ENCODE measurements around the gene C11orf68.
"Not testable (repeated sequence)": the region's sequence is repeated elsewhere in the genome, so short reads cannot be mapped to it uniquely, and the experiment has no call there.

Gene C11orf68

GRCh38 chr11:65912845-65913244, 6.0 kb downstream of the C11orf68 start:
- DNase-seq (ENCODE audit: low spot score): no peak

- no peak for DNase-seq (ENCODE audit: low spot score)
Observed at GRCh38 chr11:65911682-65912568, 6.9 kb downstream of the C11orf68 start.

GRCh38 chr11:65907878-65908277, 11.0 kb downstream of the C11orf68 start:
- no peak for DNase-seq (ENCODE audit: low spot score)

GRCh38 chr11:65906602-65907001, 12.3 kb downstream of the C11orf68 start:
- DNase-seq (ENCODE audit: low spot score): no peak

GRCh38 chr11:65903715-65904114, 15.1 kb downstream of the C11orf68 start:
- no peak for DNase-seq (ENCODE audit: low spot score)

- DNase-seq (ENCODE audit: low spot score): no peak
Observed at GRCh38 chr11:65903068-65903481, 15.8 kb downstream of the C11orf68 start.

GRCh38 chr11:65900899-65901180, 18.0 kb downstream of the C11orf68 start:
- DNase-seq (ENCODE audit: low spot score): no peak

GRCh38 chr11:65900125-65900898, 18.6 kb downstream of the C11orf68 start, which contains the start of gene FOSL1:
Gene FOSL1 (minus strand): TSS chr11:65900388. CDS start chr11:65900339, 49 bp downstream.
- peak; percentile 32 for DNase-seq (ENCODE audit: low spot score)

GRCh38 chr11:65899356-65900124, 19.3 kb downstream of the C11orf68 start:
- DNase-seq (ENCODE audit: low spot score): no peak

- DNase-seq (ENCODE audit: low spot score): no peak
Observed at GRCh38 chr11:65898656-65899355, 20.1 kb downstream of the C11orf68 start.

GRCh38 chr11:65897020-65897471, 21.8 kb downstream of the C11orf68 start:
- no peak for DNase-seq (ENCODE audit: low spot score)

- DNase-seq (ENCODE audit: low spot score): no peak
Observed at GRCh38 chr11:65896034-65896999, 22.5 kb downstream of the C11orf68 start.

GRCh38 chr11:65895482-65895981, 23.3 kb downstream of the C11orf68 start:
- no peak for DNase-seq (ENCODE audit: low spot score)

- DNase-seq (ENCODE audit: low spot score): no peak
Observed at GRCh38 chr11:65894034-65894591, 24.7 kb downstream of the C11orf68 start.

GRCh38 chr11:65892661-65893317, 26.1 kb downstream of the C11orf68 start:
- no peak for DNase-seq (ENCODE audit: low spot score)

- DNase-seq (ENCODE audit: low spot score): not testable (repeated sequence)
Observed at GRCh38 chr11:65892137-65892540, 26.7 kb downstream of the C11orf68 start.

GRCh38 chr11:65891219-65892136, 27.4 kb downstream of the C11orf68 start:
- DNase-seq (ENCODE audit: low spot score): no peak

All from putamen (tissue), 1 donor.